OCI-LY1 (cell line): Measurements from ENCODE around the gene PVALB.

Experiments used
- H2AFZ ChIP-seq: fragments of 200-600 bp; sonication (generic), shearing (Covaris generic); 2 replicates; pipeline ENCODE4 v1.6.0; 2014; ENCODE audit warnings: antibody characterized with exemption, mild to moderate bottlenecking, low read length
- H3F3A ChIP-seq: fragments of 200-600 bp; sonication (generic), shearing (Covaris generic); 2 replicates; pipeline ENCODE4 v1.6.0; 2014; ENCODE audit warnings: mild to moderate bottlenecking, antibody characterized with exemption, low read length, moderate library complexity; ENCODE audit not compliant: insufficient read depth
- H3K27ac ChIP-seq: fragments of 200-600 bp; sonication (generic); 2 replicates; pipeline ENCODE4 v1.5.1; 2014; ENCODE audit warnings: low read length, mixed run types, mild to moderate bottlenecking, low read depth; ENCODE audit not compliant: poor library complexity, severe bottlenecking
- H3K27me3 ChIP-seq: fragments of 200-600 bp; sonication (generic); 2 replicates; pipeline ENCODE4 v1.6.0; 2014; ENCODE audit warnings: antibody characterized with exemption, mild to moderate bottlenecking, low read length, moderate library complexity; ENCODE audit not compliant: insufficient read depth
- H3K36me3 ChIP-seq: fragments of 200-600 bp; sonication (generic); 2 replicates; pipeline ENCODE4 v1.6.1; 2014; ENCODE audit warnings: mild to moderate bottlenecking, antibody characterized with exemption, low read length, moderate library complexity, mixed read lengths; ENCODE audit not compliant: insufficient read depth
- H3K4me1 ChIP-seq: fragments of 200-600 bp; sonication (generic); 2 replicates; pipeline ENCODE4 v1.5.1; 2014; ENCODE audit warnings: mild to moderate bottlenecking, low read length, moderate library complexity; ENCODE audit not compliant: insufficient read depth, severe bottlenecking
- H3K4me2 ChIP-seq: fragments of 200-600 bp; sonication (generic), shearing (Covaris generic); 2 replicates; pipeline ENCODE4 v1.6.1; 2014; ENCODE audit warnings: low read length
- H3K4me3 ChIP-seq: fragments of 200-600 bp; sonication (generic); 2 replicates; pipeline ENCODE4 v1.5.1; 2014; ENCODE audit warnings: low read length, low read depth, mild to moderate bottlenecking, mixed read lengths; ENCODE audit not compliant: poor library complexity, severe bottlenecking
- H3K79me2 ChIP-seq: fragments of 200-600 bp; shearing (Covaris generic); 2 replicates; pipeline ENCODE4 v1.6.1; 2016; ENCODE audit warnings: mixed run types, low read length, mixed read lengths; ENCODE audit not compliant: insufficient read depth
- H3K9ac ChIP-seq: fragments of 200-600 bp; sonication (generic), shearing (Covaris generic); 2 replicates; pipeline ENCODE4 v1.6.1; 2014; ENCODE audit warnings: mild to moderate bottlenecking, low read length, mixed read lengths
- H3K9me2 ChIP-seq: fragments of 200-600 bp; sonication (generic), shearing (Covaris generic); 2 replicates; pipeline ENCODE4 v1.6.1; 2014; ENCODE audit warnings: low read depth, mild to moderate bottlenecking, low read length, mixed read lengths
- H3K9me3 ChIP-seq: fragments of 200-600 bp; shearing (Covaris generic); 2 replicates; pipeline ENCODE4 v1.6.1; 2014; ENCODE audit warnings: low read length, mixed read lengths
- H4K20me1 ChIP-seq: fragments of 200-600 bp; sonication (generic), shearing (Covaris generic); 2 replicates; pipeline ENCODE4 v1.6.0; 2016; ENCODE audit warnings: mild to moderate bottlenecking, low read length; ENCODE audit not compliant: insufficient read depth
- CTCF ChIP-seq: fragments of 200-600 bp; sonication (generic), shearing (Covaris generic); IDR thresholded peaks from 2 replicates; pipeline ENCODE4 v1.5.1; 2017; ENCODE audit warnings: mild to moderate bottlenecking, antibody characterized with exemption, low read length, moderate library complexity, mixed read lengths
- EZH2 ChIP-seq: fragments of 200-600 bp; sonication (generic), shearing (Covaris generic); IDR thresholded peaks from 2 replicates; pipeline ENCODE4 v1.8.0; 2017; ENCODE audit warnings: borderline replicate concordance, mixed run types, mild to moderate bottlenecking, antibody characterized with exemption, low read length, moderate library complexity, mixed read lengths

Gene PVALB

GRCh38 chr22:36819112-36819511, 2.3 kb upstream of the PVALB start:
- H3K79me2 ChIP-seq, result no peaks in the 10 kb centered on the region
- TF ChIP-seq EZH2, result no peak
- TF ChIP-seq CTCF, result no peak
- H3F3A ChIP-seq, result no peaks in the 10 kb centered on the region
- no peaks in the 10 kb centered on the region for H3K4me1 ChIP-seq
- no peaks in the 10 kb centered on the region for H3K9me2 ChIP-seq
- H3K4me2 ChIP-seq, result no peak overlapping the region
- no peak overlapping the region for H2AFZ ChIP-seq
- 0 out of 2 replicates have a peak, but pooled peaks cover 6% of the 10 kb centered on the region for H3K27me3 ChIP-seq
- no peak overlapping the region for H3K9ac ChIP-seq
- H3K9me3 ChIP-seq, result no peaks in the 10 kb centered on the region
- H3K36me3 ChIP-seq, result no peaks in the 10 kb centered on the region
- H4K20me1 ChIP-seq, result no peaks in the 10 kb centered on the region
- H3K4me3 ChIP-seq, result no peak overlapping the region
- no peak overlapping the region for H3K27ac ChIP-seq

- Histone ChIP-seq H3K79me2 (no peaks in the 10 kb centered on the region), H3K9ac (no peak overlapping the region), H4K20me1 (no peaks in the 10 kb centered on the region), H3K27ac (no peak overlapping the region), H3K4me1 (no peaks in the 10 kb centered on the region), H3K9me3 (no peaks in the 10 kb centered on the region), H3K9me2 (no peaks in the 10 kb centered on the region), H3K4me2 (no peak overlapping the region), H2AFZ (no peak overlapping the region), H3F3A (no peaks in the 10 kb centered on the region), H3K27me3 (0 out of 2 replicates have a peak, but pooled peaks cover 6% of the 10 kb centered on the region), H3K4me3 (no peak overlapping the region), H3K36me3 (no peaks in the 10 kb centered on the region)
- no peak for TF ChIP-seq EZH2
- TF ChIP-seq CTCF, result no peak
These were observed 1.3 kb upstream of the PVALB start for GRCh38 chr22:36818010-36818642.

- Histone ChIP-seq H3F3A (no peaks in the 10 kb centered on the region), H3K27ac (no peak overlapping the region), H4K20me1 (no peaks in the 10 kb centered on the region), H3K9ac (no peak overlapping the region), H3K4me2 (no peak overlapping the region), H3K27me3 (0 out of 2 replicates have a peak, but pooled peaks cover 6% of the 10 kb centered on the region), H2AFZ (no peak overlapping the region), H3K4me1 (no peaks in the 10 kb centered on the region), H3K79me2 (no peaks in the 10 kb centered on the region), H3K4me3 (no peak overlapping the region), H3K36me3 (no peaks in the 10 kb centered on the region), H3K9me3 (no peaks in the 10 kb centered on the region), H3K9me2 (no peaks in the 10 kb centered on the region)
- no peak for TF ChIP-seq CTCF
- TF ChIP-seq EZH2, result no peak
These were observed 652 bp upstream of the PVALB start for GRCh38 chr22:36817525-36817848.
